H1 (cell line): ENCODE measurements around the gene ZNF595.
"Not testable (repeated sequence)": the region's sequence is repeated elsewhere in the genome, so short reads cannot be mapped to it uniquely, and the experiment has no call there.

Experiments used
- BRCA1 ChIP-seq: IDR thresholded peaks from 2 replicates; pipeline ENCODE4 v1.6.1; 2012; ENCODE audit warnings: low read depth, low read length, improper control_type of control experiment
- CTCF ChIP-seq, 3 experiments: IDR thresholded peaks; 1 replicate in 2 of 3; 2 replicates in 1 of 3; pipeline versions ENCODE4 v1.5.1 to v1.6.1; 2011; ENCODE audit warnings: low read length in 3 of 3, mild to moderate bottlenecking in 3 of 3, inconsistent platforms in 2 of 3, low read depth in 1 of 3, moderate library complexity in 1 of 3; ENCODE audit not compliant: insufficient read depth in 1 of 3; ENCODE audit errors: control extremely low read depth in 1 of 3
- EZH2 ChIP-seq: fragments of 200-600 bp; sonication (generic); IDR thresholded peaks from 2 replicates; pipeline ENCODE4 v1.7.1; 2012; ENCODE audit warnings: low read depth, mild to moderate bottlenecking, moderate library complexity, low read length, inconsistent platforms; ENCODE audit not compliant: severe bottlenecking
- RFX5 ChIP-seq: IDR thresholded peaks from 2 replicates; pipeline ENCODE4 v1.6.1; 2011; ENCODE audit warnings: low read depth, low read length, improper control_type of control experiment, borderline replicate concordance
- USF2 ChIP-seq: IDR thresholded peaks from 2 replicates; pipeline ENCODE4 v1.6.1; 2011; ENCODE audit warnings: low read length, improper control_type of control experiment

- not testable (repeated sequence) for TF ChIP-seq USF2; CTCF (IDR thresholded peaks at IDR 0.05; ENCODE audit: control extremely low read depth in 1 of 3, insufficient read depth in 1 of 3, low read depth in 1 of 3, low read length in 3 of 3); RFX5; EZH2; BRCA1
Observed at GRCh38 chr4:86559-87324, 33.6 kb downstream of the ZNF595 start.
